Suprapubic skin (tissue), 4 donors: ENCODE data around the gene RPAP2.

Source experiments
- EP300 ChIP-seq: sonication (generic); formaldehyde crosslinking; IDR thresholded peaks from one replicate; pipeline ENCODE4 v1.6.1; 2017; ENCODE audit warnings: antibody characterized with exemption
- POLR2A ChIP-seq, 2 donors: fragments of 450-650 bp; IDR thresholded peaks; one replicate each; pipeline ENCODE4 v1.6.1; 2017; ENCODE audit warnings: antibody characterized with exemption in 2 of 2, mild to moderate bottlenecking in 2 of 2, moderate library complexity in 2 of 2
- POLR2AphosphoS5 ChIP-seq, 3 donors: sonication (generic); formaldehyde crosslinking; IDR thresholded peaks; one replicate each; pipeline ENCODE4 v1.6.1; 2017; ENCODE audit warnings: antibody characterized with exemption in 3 of 3
- TF ChIP-seq, protein P1 (sequence below), 2 donors: fragments of 200-600 bp in 1 of 2; fragments of 450-650 bp in 1 of 2; sonication (generic) in 1 of 2; IDR thresholded peaks; one replicate each; pipeline ENCODE4 v1.5.1; 2016 to 2019; ENCODE audit warnings: antibody characterized with exemption in 2 of 2, mild to moderate bottlenecking in 1 of 2, moderate library complexity in 1 of 2

DNA sequence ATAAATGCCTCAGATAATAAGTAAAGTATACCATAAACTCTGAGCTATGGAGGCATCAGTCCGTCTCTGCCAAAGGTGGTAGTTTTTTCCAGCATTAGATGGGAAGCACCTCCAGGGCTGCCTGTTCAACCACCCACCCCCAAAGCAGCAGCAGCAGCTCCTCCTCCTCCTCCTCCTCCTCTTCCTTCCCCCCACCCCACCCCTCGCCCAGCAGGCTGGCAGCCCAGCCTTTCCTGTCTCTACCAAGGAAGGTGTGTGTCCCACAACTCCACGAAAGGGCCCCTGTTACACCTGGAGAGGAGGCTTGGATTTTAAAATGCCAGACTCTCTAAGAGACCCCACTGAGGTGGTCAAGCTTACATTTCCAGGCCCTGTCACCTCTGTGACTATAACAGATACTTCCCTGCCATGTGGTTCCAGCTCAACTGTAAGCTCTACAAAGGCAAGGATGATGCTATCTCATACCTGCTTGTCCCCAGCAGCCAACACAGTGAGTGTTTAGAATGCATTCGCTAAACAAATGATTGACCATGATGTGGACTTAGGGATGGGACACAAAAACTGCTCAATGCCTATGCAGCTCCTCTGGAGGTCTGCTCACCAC, 111.2 kb downstream of the RPAP2 start:
- TF ChIP-seq POLR2A (IDR thresholded peaks at IDR 0.05) (no peak), POLR2AphosphoS5 (IDR thresholded peaks at IDR 0.05) (no peak), EP300 (no peak)
- TF ChIP-seq, protein P1, sequence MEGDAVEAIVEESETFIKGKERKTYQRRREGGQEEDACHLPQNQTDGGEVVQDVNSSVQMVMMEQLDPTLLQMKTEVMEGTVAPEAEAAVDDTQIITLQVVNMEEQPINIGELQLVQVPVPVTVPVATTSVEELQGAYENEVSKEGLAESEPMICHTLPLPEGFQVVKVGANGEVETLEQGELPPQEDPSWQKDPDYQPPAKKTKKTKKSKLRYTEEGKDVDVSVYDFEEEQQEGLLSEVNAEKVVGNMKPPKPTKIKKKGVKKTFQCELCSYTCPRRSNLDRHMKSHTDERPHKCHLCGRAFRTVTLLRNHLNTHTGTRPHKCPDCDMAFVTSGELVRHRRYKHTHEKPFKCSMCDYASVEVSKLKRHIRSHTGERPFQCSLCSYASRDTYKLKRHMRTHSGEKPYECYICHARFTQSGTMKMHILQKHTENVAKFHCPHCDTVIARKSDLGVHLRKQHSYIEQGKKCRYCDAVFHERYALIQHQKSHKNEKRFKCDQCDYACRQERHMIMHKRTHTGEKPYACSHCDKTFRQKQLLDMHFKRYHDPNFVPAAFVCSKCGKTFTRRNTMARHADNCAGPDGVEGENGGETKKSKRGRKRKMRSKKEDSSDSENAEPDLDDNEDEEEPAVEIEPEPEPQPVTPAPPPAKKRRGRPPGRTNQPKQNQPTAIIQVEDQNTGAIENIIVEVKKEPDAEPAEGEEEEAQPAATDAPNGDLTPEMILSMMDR (IDR thresholded peaks at IDR 0.05), result no peak
